HG02973 (cell line): Measurements from ENCODE around the gene TBL1X.

ENCODE experiments used
- ATAC-seq: cut with Tn5 transposase; IDR thresholded peaks from one replicate; pipeline ENCODE4 v1.9.1; 2021; ENCODE audit warnings: moderate library complexity; ENCODE audit not compliant: unreplicated experiment

The TBL1X gene

GRCh38 chrX:9619133-9619532, 154.3 kb downstream of the TBL1X start:
- ATAC-seq, result no peak

GRCh38 chrX:9619581-9619980, 154.7 kb downstream of the TBL1X start:
- ATAC-seq, result no peak

GRCh38 chrX:9622128-9622527, 157.3 kb downstream of the TBL1X start:
- no peak for ATAC-seq

GRCh38 chrX:9626379-9626778, 161.5 kb downstream of the TBL1X start:
- no peak for ATAC-seq

- ATAC-seq, result no peak
Observed at GRCh38 chrX:9627922-9628321, 163.1 kb downstream of the TBL1X start.

- no peak for ATAC-seq
Observed at GRCh38 chrX:9628779-9629493, 164.1 kb downstream of the TBL1X start.

- ATAC-seq, result no peak
Observed at GRCh38 chrX:9634551-9634950, 169.7 kb downstream of the TBL1X start.

- no peak for ATAC-seq
Observed at GRCh38 chrX:9635368-9635767, 170.5 kb downstream of the TBL1X start.

GRCh38 chrX:9635803-9636202, 170.9 kb downstream of the TBL1X start:
- ATAC-seq, result no peak

- no peak for ATAC-seq
Observed at GRCh38 chrX:9638871-9639270, 174.0 kb downstream of the TBL1X start.

- no peak for ATAC-seq
Observed at GRCh38 chrX:9642270-9642995, 177.6 kb downstream of the TBL1X start.

GRCh38 chrX:9643807-9644206, 178.9 kb downstream of the TBL1X start:
- no peak for ATAC-seq

GRCh38 chrX:9644335-9644734, 179.5 kb downstream of the TBL1X start:
- peak; percentile 79 for ATAC-seq

- no peak for ATAC-seq
Observed at GRCh38 chrX:9646471-9647224, 181.8 kb downstream of the TBL1X start.

GRCh38 chrX:9647431-9647830, 182.6 kb downstream of the TBL1X start:
- no peak for ATAC-seq

- ATAC-seq, result no peak
Observed at GRCh38 chrX:9650091-9650490, 185.2 kb downstream of the TBL1X start.

- ATAC-seq, result no peak
Observed at GRCh38 chrX:9651737-9652136, 186.9 kb downstream of the TBL1X start.

- ATAC-seq, result no peak
Observed at GRCh38 chrX:9654929-9655328, 190.1 kb downstream of the TBL1X start.

- no peak for ATAC-seq
Observed at GRCh38 chrX:9656277-9656676, 191.4 kb downstream of the TBL1X start.

GRCh38 chrX:9656871-9657270, 192.0 kb downstream of the TBL1X start:
- ATAC-seq, result no peak

GRCh38 chrX:9657590-9658256, 192.9 kb downstream of the TBL1X start:
- no peak for ATAC-seq
